HG02840 (cell line): ENCODE measurements around the gene IFNL2.
"Not testable (repeated sequence)": the region's sequence is repeated elsewhere in the genome, so short reads cannot be mapped to it uniquely, and the experiment has no call there.

ENCODE experiments used
- ATAC-seq: cut with Tn5 transposase; IDR thresholded peaks from one replicate; pipeline ENCODE4 v1.9.1; 2021; ENCODE audit warnings: mild to moderate bottlenecking, moderate library complexity, moderate number of reproducible peaks; ENCODE audit not compliant: unreplicated experiment, low FRiP score

Gene IFNL2

GRCh38 chr19:39268085-39268484 lies at the start of gene IFNL2:
IFNL2 (plus strand) TSS chr19:39268396; CDS start chr19:39268569, 173 bp downstream.
- not testable (repeated sequence) for ATAC-seq

- ATAC-seq = not testable (repeated sequence)
Observed at GRCh38 chr19:39219108-39219507, 49.1 kb upstream of the IFNL2 start.

DNA sequence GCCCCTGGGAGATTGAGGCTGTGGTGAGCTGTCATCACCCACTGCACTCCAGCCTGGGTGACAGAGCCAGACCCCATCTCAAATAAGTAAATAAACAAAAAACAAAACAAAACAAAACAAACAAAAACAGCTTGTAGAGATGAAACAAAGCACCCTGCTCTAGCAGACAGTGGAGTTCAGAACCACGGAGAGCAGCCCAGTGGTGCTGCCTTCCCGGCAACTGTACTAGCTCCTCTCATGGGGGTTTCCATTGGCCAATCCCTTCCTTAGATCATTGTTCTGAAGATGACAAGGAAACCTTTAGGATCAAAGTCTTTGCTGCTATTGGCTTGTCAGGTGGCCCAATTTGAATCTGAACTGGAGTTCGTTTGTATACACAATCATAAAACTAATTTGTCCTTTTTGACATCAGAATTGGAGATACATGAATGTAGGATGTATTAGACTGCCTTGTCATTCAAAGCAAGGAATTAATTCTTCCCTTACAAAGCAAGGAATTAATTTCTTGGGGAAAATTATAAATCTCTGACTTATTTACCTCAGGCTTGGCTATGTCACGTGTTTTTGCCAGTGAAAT lies 44.4 kb upstream of the IFNL2 start:
- no peak for ATAC-seq

- ATAC-seq = no peak
Observed at GRCh38 chr19:39224910-39225309, 43.3 kb upstream of the IFNL2 start.

GRCh38 chr19:39230096-39230764 lies 38.0 kb upstream of the IFNL2 start:
- no peak for ATAC-seq

GRCh38 chr19:39232708-39233107 lies 35.5 kb upstream of the IFNL2 start:
- ATAC-seq = no peak

- no peak for ATAC-seq
Observed at GRCh38 chr19:39236527-39236926, 31.7 kb upstream of the IFNL2 start.

DNA sequence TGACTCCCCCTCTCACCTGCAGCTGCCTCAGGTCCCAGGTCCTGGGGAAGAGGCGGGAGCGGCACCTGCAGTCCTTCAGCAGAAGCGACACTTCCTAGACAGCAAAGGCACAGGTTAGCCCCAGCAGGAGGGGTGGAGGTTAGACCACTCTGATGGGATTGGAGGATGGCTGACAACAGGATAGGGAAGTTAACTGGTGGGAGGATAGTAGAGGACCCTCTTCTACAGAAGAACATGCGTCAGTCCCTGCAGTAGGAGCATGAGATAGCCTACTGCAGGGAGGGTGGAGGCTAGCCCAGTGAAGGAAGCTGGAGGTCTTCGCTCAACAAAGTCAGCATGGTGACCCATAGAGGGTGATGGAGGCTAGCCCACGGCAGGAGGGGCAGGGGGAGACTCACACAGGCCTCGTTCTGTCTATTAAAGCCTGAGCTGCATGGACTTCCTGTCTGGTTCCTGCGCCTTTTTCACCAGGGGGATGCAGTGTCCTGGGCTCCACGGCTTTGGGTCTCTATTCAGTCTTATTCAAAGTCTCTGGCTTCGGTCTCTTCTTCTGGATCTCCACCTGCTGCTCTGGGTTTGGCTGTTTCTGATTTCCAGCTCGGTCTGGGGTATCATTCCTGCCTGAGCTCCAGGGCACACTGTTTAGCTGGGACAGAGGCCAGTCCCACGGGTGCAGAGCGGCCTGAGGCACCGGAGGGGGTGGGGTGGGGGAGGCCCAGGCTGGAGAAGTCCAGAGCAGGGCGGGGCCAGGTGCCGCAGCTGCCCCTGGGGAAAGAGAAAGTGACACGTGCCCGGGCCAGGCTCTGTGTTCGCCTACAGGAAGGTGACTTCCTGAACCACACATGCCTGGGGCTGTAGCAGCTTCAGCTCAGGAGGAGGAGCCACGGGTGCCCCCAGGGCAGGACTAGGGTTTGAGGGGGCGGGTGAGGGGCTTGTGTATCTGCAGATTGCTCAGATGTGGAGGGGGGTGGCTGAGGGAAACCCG lies 30.7 kb upstream of the IFNL2 start:
- no peak for ATAC-seq

- ATAC-seq = no peak
Observed at GRCh38 chr19:39238209-39238608, 30.0 kb upstream of the IFNL2 start.

DNA sequence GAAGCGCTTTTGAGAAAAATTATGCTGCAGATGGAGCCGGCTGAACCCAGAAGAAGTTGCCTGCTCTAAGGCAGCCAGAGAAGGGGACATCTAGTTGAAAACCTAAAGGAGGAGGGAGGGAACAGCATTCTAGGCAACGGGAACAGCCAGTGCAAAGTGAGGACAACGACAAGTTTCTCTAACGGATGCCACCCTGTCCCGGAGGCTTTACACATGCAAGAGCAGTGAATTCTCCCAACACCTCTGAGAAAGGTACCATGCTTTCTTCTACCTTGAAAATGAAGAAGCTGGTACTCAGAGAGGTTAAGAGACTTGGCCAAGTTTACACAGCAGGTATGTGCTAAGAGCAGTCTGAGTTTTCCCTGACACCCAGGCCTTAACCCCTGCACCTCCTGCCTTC lies 29.3 kb upstream of the IFNL2 start:
- no peak for ATAC-seq

DNA sequence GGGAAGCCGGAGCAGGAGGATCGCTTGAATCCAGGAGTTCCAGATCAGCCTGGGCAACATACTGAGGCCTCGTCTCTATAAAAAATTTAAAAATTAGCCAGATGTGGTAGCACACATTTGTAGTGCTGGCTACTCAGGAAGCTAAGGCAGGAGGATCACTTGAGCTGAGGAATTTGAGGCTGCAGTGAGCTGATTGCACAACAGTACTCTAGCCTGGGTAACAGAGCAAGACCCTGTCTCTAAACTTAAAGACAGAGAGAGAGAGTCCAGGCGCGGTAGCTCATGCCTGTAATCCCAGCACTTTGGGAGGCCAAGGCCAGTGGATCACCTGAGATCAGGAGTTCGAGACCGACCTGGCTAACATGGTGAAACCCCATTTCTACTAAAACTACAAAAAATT lies 27.8 kb upstream of the IFNL2 start:
- no peak for ATAC-seq

GRCh38 chr19:39243741-39244140 lies 24.5 kb upstream of the IFNL2 start:
- not testable (repeated sequence) for ATAC-seq

GRCh38 chr19:39244410-39245100 lies 23.6 kb upstream of the IFNL2 start, which contains the start of gene IFNL3:
IFNL3 (minus strand) TSS chr19:39245006; CDS start chr19:39244967, 39 bp downstream.
- ATAC-seq = not testable (repeated sequence)

- not testable (repeated sequence) for ATAC-seq
Observed at GRCh38 chr19:39245166-39245565, 23.0 kb upstream of the IFNL2 start.

DNA sequence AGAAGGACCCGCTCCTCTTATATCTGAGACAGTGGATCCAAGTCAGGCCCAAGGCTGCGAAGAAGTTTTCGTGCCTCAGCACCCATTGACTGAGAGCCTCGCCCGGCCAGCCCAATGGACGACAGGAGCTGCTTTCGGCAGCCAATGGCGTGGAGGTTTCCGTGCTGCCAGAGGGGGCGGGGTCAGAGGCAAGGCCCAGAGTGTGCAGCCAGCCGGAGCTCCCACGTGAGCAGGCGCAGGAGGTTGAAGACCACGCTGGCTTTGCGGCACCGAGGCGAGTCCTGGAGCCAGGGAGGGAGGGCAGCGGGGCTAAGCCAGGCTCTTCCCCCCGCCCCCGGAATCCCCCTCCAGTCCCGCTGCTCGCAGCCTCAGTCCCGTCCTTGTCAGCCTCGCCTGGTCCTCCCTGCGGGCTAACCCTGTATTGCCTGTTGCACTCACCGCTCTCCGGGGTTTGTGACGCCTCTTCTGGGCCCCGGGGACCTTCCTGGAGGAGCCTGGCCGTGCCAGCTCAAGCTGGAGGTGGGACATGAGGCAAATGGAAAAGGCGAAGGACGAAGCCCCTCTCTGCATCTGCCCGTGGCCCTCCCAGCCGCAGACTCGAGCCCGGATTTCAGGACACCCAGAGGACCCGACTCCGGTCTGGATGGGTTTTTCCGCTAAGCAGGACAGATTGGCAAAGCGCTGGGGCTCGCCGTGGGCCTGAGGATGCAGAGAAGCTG lies 21.1 kb upstream of the IFNL2 start:
- ATAC-seq = no peak

- ATAC-seq = no peak
Observed at GRCh38 chr19:39247701-39248664, 20.2 kb upstream of the IFNL2 start.

- ATAC-seq = no peak
Observed at GRCh38 chr19:39248806-39249205, 19.4 kb upstream of the IFNL2 start, which contains the start of gene IFNL4. IFNL4 (minus strand) TSS chr19:39248856.

GRCh38 chr19:39251081-39251480 lies 17.1 kb upstream of the IFNL2 start:
- no peak for ATAC-seq

DNA sequence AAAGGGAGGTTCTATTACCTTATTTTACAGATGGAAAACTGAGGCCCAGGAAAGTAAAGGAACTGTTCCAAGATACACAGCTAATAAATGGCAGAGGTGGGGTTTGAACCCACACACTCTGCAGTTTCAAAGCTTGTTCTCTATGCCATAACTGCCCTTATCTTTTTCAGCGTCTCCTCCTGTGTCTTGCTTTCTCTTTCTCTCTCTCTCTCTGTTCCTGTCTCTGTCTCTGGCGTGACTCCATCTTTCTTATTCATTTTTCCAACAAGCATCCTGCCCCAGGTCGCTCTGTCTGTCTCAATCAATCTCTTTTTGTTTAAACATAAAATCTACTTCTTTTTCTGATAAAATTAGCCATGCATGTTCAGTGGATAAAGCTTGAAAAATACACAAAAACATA lies 16.4 kb upstream of the IFNL2 start:
- ATAC-seq = no peak
